ENCODE data around the gene NFIX. TPM values are rescaled to one million over a fixed set of nuclear protein-coding genes. Genes with fewer than 3 reads are reported as not detected.

The NFIX gene
- total RNA-seq, 1 experiment from 2014 or later, result 144 TPM

- TF ChIP-seq REST (IDR thresholded peaks at IDR 0.05; ENCODE audit: insufficient read depth in 1 of 2, low read depth in 2 of 2, low read length in 1 of 2), result no peak
- no peak for TF ChIP-seq TCF7L2 (IDR thresholded peaks at IDR 0.05; ENCODE audit: low read depth, low read length)
- TF ChIP-seq POLR2AphosphoS5 (IDR thresholded peaks at IDR 0.05; ENCODE audit: low read depth, low read length), result no peak
- no peak for TF ChIP-seq CTCF (IDR thresholded peaks at IDR 0.05)
- no peak for TF ChIP-seq SIN3A (IDR thresholded peaks at IDR 0.05; ENCODE audit: borderline replicate concordance, insufficient read depth, low read depth, low read length)
- ChIA-PET CTCF (interaction anchor here (0.6 to 0.8 kb wide), 2 partner anchors 126 to 139 kb away, joined by 3 to 4 read pairs; no protein-coding TSS in a partner anchor), POLR2A (interaction anchor here (0.6 kb wide), 1 partner anchor 47 kb away, joined by 8 read pairs; no protein-coding TSS in a partner anchor)
- H3K4me3 ChIP-seq (ENCODE audit: low read depth in 2 of 2, low read length in 2 of 2), result no peak overlapping the region
- H3K27me3 ChIP-seq (ENCODE audit: control insufficient read depth, insufficient read depth, low read length), result no peaks in the 10 kb centered on the region
- DNase-seq (ENCODE audit: low read depth, low spot score), result no peak
- no peaks in the 10 kb centered on the region for H3K9me3 ChIP-seq (ENCODE audit: control insufficient read depth, insufficient read depth, low read depth, low read length)
- H3K4me1 ChIP-seq (ENCODE audit: control insufficient read depth, insufficient read depth, low read length), result peaks cover 9% of the 10 kb centered on the region
- 0 out of 2 replicates have a peak, but pooled peaks cover 2% of the 10 kb centered on the region for H3K36me3 ChIP-seq (ENCODE audit: control insufficient read depth, insufficient read depth, low read length)
- intact Hi-C loops (cut with micrococcal nuclease; ENCODE audit: unreplicated experiment) (no loop called here), in situ Hi-C loops (cut with HindIII; ENCODE audit: low pct_unique_long_range_greater_than_20kb, low sequenced_read_pairs) (no loop called here)
- no peak overlapping the region for H3K27ac ChIP-seq (ENCODE audit: low read length)
- ATAC-seq, result no peak
- no TSS peak for BruUV-seq (replicated peaks)
Measured at GRCh38 chr19:13104848-13105711, 109.8 kb downstream of the NFIX start.

GRCh38 chr19:13109361-13110098 is 114.3 kb downstream of the NFIX start:
- H3K4me3 ChIP-seq (ENCODE audit: low read depth in 2 of 2, low read length in 2 of 2), result no peak overlapping the region
- ChIA-PET POLR2A (interaction anchor here (0.7 kb wide), 1 partner anchor 24 kb away, joined by 12 read pairs; no protein-coding TSS in a partner anchor), CTCF (interaction anchor here (0.7 kb wide), 1 partner anchor 76 kb away, joined by 9 read pairs; no protein-coding TSS in a partner anchor)
- H3K9me3 ChIP-seq (ENCODE audit: control insufficient read depth, insufficient read depth, low read depth, low read length), result no peaks in the 10 kb centered on the region
- in situ Hi-C loops (cut with HindIII; ENCODE audit: low pct_unique_long_range_greater_than_20kb, low sequenced_read_pairs), result no loop called here
- no peaks in the 10 kb centered on the region for H3K4me1 ChIP-seq (ENCODE audit: control insufficient read depth, insufficient read depth, low read length)
- DNase-seq (ENCODE audit: low read depth, low spot score), result no peak
- ATAC-seq, result no peak
- no peak overlapping the region for H3K27ac ChIP-seq (ENCODE audit: low read length)
- no peaks in the 10 kb centered on the region for H3K27me3 ChIP-seq (ENCODE audit: control insufficient read depth, insufficient read depth, low read length)
- no peak for TF ChIP-seq REST (IDR thresholded peaks at IDR 0.05; ENCODE audit: insufficient read depth in 1 of 2, low read depth in 2 of 2, low read length in 1 of 2)
- TF ChIP-seq CTCF (IDR thresholded peaks at IDR 0.05), result no peak
- no peak for TF ChIP-seq TCF7L2 (IDR thresholded peaks at IDR 0.05; ENCODE audit: low read depth, low read length)
- TF ChIP-seq POLR2AphosphoS5 (IDR thresholded peaks at IDR 0.05; ENCODE audit: low read depth, low read length), result no peak
- no peak for TF ChIP-seq SIN3A (IDR thresholded peaks at IDR 0.05; ENCODE audit: borderline replicate concordance, insufficient read depth, low read depth, low read length)
- H3K36me3 ChIP-seq (ENCODE audit: control insufficient read depth, insufficient read depth, low read length), result peaks cover 2% of the 10 kb centered on the region; the same call in 1 of the 2 replicates
- no TSS peak for BruUV-seq (replicated peaks)
- intact Hi-C loops (cut with micrococcal nuclease; ENCODE audit: unreplicated experiment), result no loop called here

Measured in Panc1 (cell line).